NCI-H748 (cell line): ENCODE measurements around the gene ITGA1.
"Not testable (repeated sequence)": the region's sequence is repeated elsewhere in the genome, so short reads cannot be mapped to it uniquely, and the experiment has no call there.

Experiments used
- DNase-seq: peaks from one replicate; lab custom pipeline; 2025; ENCODE audit not compliant: unreplicated experiment; lab: John Stamatoyannopoulos, UW

Gene ITGA1

GRCh38 chr5:52800394-52801213 lies 12.9 kb downstream of the ITGA1 start:
- peak; percentile 76 for DNase-seq

GRCh38 chr5:52801329-52801728 lies 13.6 kb downstream of the ITGA1 start:
- peak; percentile 58 for DNase-seq

- no peak for DNase-seq
Measured at GRCh38 chr5:52802272-52802973, 14.7 kb downstream of the ITGA1 start.

GRCh38 chr5:52802974-52803336 lies 15.2 kb downstream of the ITGA1 start:
- no peak for DNase-seq

- no peak for DNase-seq
Measured at GRCh38 chr5:52804387-52804791, 16.7 kb downstream of the ITGA1 start.

- no peak for DNase-seq
Measured at GRCh38 chr5:52804981-52805380, 17.3 kb downstream of the ITGA1 start.

GRCh38 chr5:52805615-52806014 lies 17.9 kb downstream of the ITGA1 start:
- no peak for DNase-seq

GRCh38 chr5:52807037-52807436 lies 19.3 kb downstream of the ITGA1 start:
- DNase-seq: no peak

- no peak for DNase-seq
Measured at GRCh38 chr5:52807723-52808122, 20.0 kb downstream of the ITGA1 start.

- DNase-seq: no peak
Measured at GRCh38 chr5:52808316-52808901, 20.7 kb downstream of the ITGA1 start.

GRCh38 chr5:52809884-52810283 lies 22.2 kb downstream of the ITGA1 start:
- DNase-seq: no peak

- DNase-seq: no peak
Measured at GRCh38 chr5:52810426-52810825, 22.7 kb downstream of the ITGA1 start.

GRCh38 chr5:52811067-52811749 lies 23.5 kb downstream of the ITGA1 start:
- DNase-seq: no peak

GRCh38 chr5:52814352-52815148 lies 26.8 kb downstream of the ITGA1 start:
- DNase-seq: no peak

- peak; percentile 19 for DNase-seq
Measured at GRCh38 chr5:52817818-52818217, 30.1 kb downstream of the ITGA1 start.

GRCh38 chr5:52818360-52818759 lies 30.6 kb downstream of the ITGA1 start:
- DNase-seq: no peak

- not testable (repeated sequence) for DNase-seq
Measured at GRCh38 chr5:52818807-52819206, 31.1 kb downstream of the ITGA1 start.

- no peak for DNase-seq
Measured at GRCh38 chr5:52821901-52822300, 34.2 kb downstream of the ITGA1 start.

GRCh38 chr5:52822437-52822836 lies 34.7 kb downstream of the ITGA1 start:
- DNase-seq: no peak

GRCh38 chr5:52824827-52825226 lies 37.1 kb downstream of the ITGA1 start:
- no peak for DNase-seq

GRCh38 chr5:52825826-52826225 lies 38.1 kb downstream of the ITGA1 start:
- DNase-seq: no peak
